H9 (cell line): ENCODE results near the gene GALNT9. TPM values are rescaled to one million over a fixed set of nuclear protein-coding genes. Genes with fewer than 3 reads are reported as not detected.

ENCODE experiments used
- DNase-seq: peaks from one replicate; pipeline ENCODE4 v3.0.0-alpha.2; 2017
- H2AFZ ChIP-seq: one replicate; pipeline ENCODE4 v1.6.1; 2013; ENCODE audit warnings: mild to moderate bottlenecking, low read length, control low read depth, moderate library complexity
- H2AK5ac ChIP-seq: 2 replicates; pipeline ENCODE4 v1.6.1; 2013; ENCODE audit warnings: low read length, control low read depth, mixed read lengths; ENCODE audit not compliant: insufficient read length
- H2BK120ac ChIP-seq: one replicate; pipeline ENCODE4 v1.6.1; 2013; ENCODE audit warnings: low read depth, mild to moderate bottlenecking, low read length, control low read depth, inconsistent platforms; ENCODE audit not compliant: poor library complexity, severe bottlenecking
- H2BK12ac ChIP-seq: 2 replicates; pipeline ENCODE4 v1.6.1; 2013; ENCODE audit warnings: low read length, control low read depth, mixed read lengths, low read depth; ENCODE audit not compliant: insufficient read length
- H2BK15ac ChIP-seq: 2 replicates; pipeline ENCODE4 v1.6.1; 2013; ENCODE audit warnings: low read depth, low read length, control low read depth
- H2BK20ac ChIP-seq: one replicate; pipeline ENCODE4 v1.6.1; 2013; ENCODE audit warnings: low read depth, mild to moderate bottlenecking, low read length, control low read depth, inconsistent platforms; ENCODE audit not compliant: poor library complexity, severe bottlenecking
- H2BK5ac ChIP-seq: 2 replicates; pipeline ENCODE4 v1.6.1; 2013; ENCODE audit warnings: low read length, control low read depth, mixed read lengths; ENCODE audit not compliant: insufficient read length
- H3K14ac ChIP-seq: 2 replicates; pipeline ENCODE4 v1.6.1; 2013; ENCODE audit warnings: low read length, control low read depth; ENCODE audit not compliant: insufficient read depth
- H3K18ac ChIP-seq: 2 replicates; pipeline ENCODE4 v1.6.1; 2013; ENCODE audit warnings: low read depth, mild to moderate bottlenecking, mixed read lengths, low read length, control low read depth; ENCODE audit not compliant: insufficient read length
- H3K23ac ChIP-seq: 2 replicates; pipeline ENCODE4 v1.6.1; 2013; ENCODE audit warnings: low read length, control low read depth, mixed read lengths, low read depth; ENCODE audit not compliant: insufficient read length
- H3K23me2 ChIP-seq: 2 replicates; pipeline ENCODE4 v1.6.1; 2013; ENCODE audit warnings: low read depth, mild to moderate bottlenecking, mixed read lengths, low read length, control low read depth; ENCODE audit not compliant: insufficient read length, poor library complexity, severe bottlenecking
- H3K27ac ChIP-seq: 2 replicates; pipeline ENCODE4 v1.5.1; 2013; ENCODE audit warnings: low read length, control low read depth, mixed read lengths, low read depth; ENCODE audit not compliant: insufficient read length
- H3K27me3 ChIP-seq: 2 replicates; pipeline ENCODE4 v1.6.1; 2013; ENCODE audit warnings: low read length, control low read depth, inconsistent platforms; ENCODE audit not compliant: insufficient read depth
- H3K4ac ChIP-seq: 2 replicates; pipeline ENCODE4 v1.6.1; 2013; ENCODE audit warnings: low read depth, mild to moderate bottlenecking, control low read depth, inconsistent platforms, low read length, moderate library complexity
- H3K4me1 ChIP-seq: 2 replicates; pipeline ENCODE4 v1.6.1; 2013; ENCODE audit warnings: low read length, control low read depth, inconsistent platforms; ENCODE audit not compliant: insufficient read depth
- H3K4me2 ChIP-seq: 2 replicates; pipeline ENCODE4 v1.6.1; 2013; ENCODE audit warnings: low read length, control low read depth, mixed read lengths; ENCODE audit not compliant: insufficient read length, insufficient read depth
- H3K56ac ChIP-seq: 2 replicates; pipeline ENCODE4 v1.6.1; 2013; ENCODE audit warnings: low read depth, mild to moderate bottlenecking, mixed read lengths, low read length, control low read depth; ENCODE audit not compliant: insufficient read length
- H3K79me1 ChIP-seq: 2 replicates; pipeline ENCODE4 v1.6.1; 2013; ENCODE audit warnings: low read depth, mild to moderate bottlenecking, moderate library complexity, low read length, control low read depth, inconsistent platforms; ENCODE audit not compliant: insufficient read depth, poor library complexity, severe bottlenecking
- H3K79me2 ChIP-seq: 2 replicates; pipeline ENCODE4 v1.6.1; 2013; ENCODE audit warnings: low read length, control low read depth, inconsistent platforms; ENCODE audit not compliant: insufficient read depth
- H3K9ac ChIP-seq: 2 replicates; pipeline ENCODE4 v1.6.1; 2013; ENCODE audit warnings: low read length, control low read depth, mixed read lengths; ENCODE audit not compliant: insufficient read length; ENCODE audit errors: extremely low read depth
- H3K9me3 ChIP-seq: one replicate; pipeline ENCODE4 v1.6.1; 2013; ENCODE audit warnings: low read depth, low read length, inconsistent platforms; ENCODE audit not compliant: control insufficient read depth
- H3T11ph ChIP-seq: one replicate; pipeline ENCODE4 v1.6.1; 2013; ENCODE audit warnings: mild to moderate bottlenecking, low read length, control low read depth, inconsistent platforms
- H4K20me1 ChIP-seq: one replicate; pipeline ENCODE4 v1.6.1; 2013; ENCODE audit not compliant: control insufficient read depth, insufficient read length, insufficient read depth
- H4K5ac ChIP-seq: 2 replicates; pipeline ENCODE4 v1.6.1; 2013; ENCODE audit warnings: low read depth, mild to moderate bottlenecking, mixed read lengths, low read length, control low read depth; ENCODE audit not compliant: insufficient read length
- H4K8ac ChIP-seq: replicated peaks from 2 replicates; pipeline ENCODE4 v1.6.1; 2013; ENCODE audit warnings: low read length, control low read depth, mixed read lengths, low read depth; ENCODE audit not compliant: insufficient read length
- H4K91ac ChIP-seq: 2 replicates; pipeline ENCODE4 v1.6.1; 2013; ENCODE audit warnings: low read depth, mild to moderate bottlenecking, moderate library complexity, mixed read lengths, low read length, control low read depth; ENCODE audit not compliant: insufficient read length
- H3K27ac Mint-ChIP-seq, 3 experiments: 2 replicates in 2 of 3; 3 replicates in 1 of 3; pipeline ENCODE4 v1.8.0; 2020 to 2021; ENCODE audit warnings: mixed read lengths in 3 of 3, mild to moderate bottlenecking in 1 of 3, moderate library complexity in 1 of 3
- H3K27me3 Mint-ChIP-seq: 2 replicates; pipeline ENCODE4 v1.8.0; 2021; ENCODE audit warnings: low read depth, mild to moderate bottlenecking, moderate library complexity, mixed read lengths
- H3K36me3 Mint-ChIP-seq, 3 experiments: 2 replicates in 2 of 3; 3 replicates in 1 of 3; pipeline ENCODE4 v1.8.0; 2020 to 2021; ENCODE audit warnings: low read depth in 3 of 3, mixed read lengths in 3 of 3; ENCODE audit not compliant: insufficient read depth in 1 of 3
- H3K4me1 Mint-ChIP-seq, 2 experiments: 2 replicates each; pipeline ENCODE4 v1.8.0; 2020; ENCODE audit warnings: mixed read lengths in 2 of 2
- H3K4me3 Mint-ChIP-seq, 2 experiments: 2 replicates in 1 of 2; 3 replicates in 1 of 2; pipeline ENCODE4 v1.8.0; 2020 to 2021; ENCODE audit warnings: mild to moderate bottlenecking in 2 of 2, mixed read lengths in 2 of 2, moderate library complexity in 1 of 2
- H3K9me3 Mint-ChIP-seq, 2 experiments: 2 replicates in 1 of 2; 3 replicates in 1 of 2; pipeline ENCODE4 v1.8.0; 2020; ENCODE audit warnings: mild to moderate bottlenecking in 2 of 2, mixed read lengths in 2 of 2, moderate library complexity in 1 of 2
- CTCF ChIP-seq: fragments of 200-600 bp; sonication (generic); conservative IDR thresholded peaks from 3 replicates; pipeline ENCODE4 v1.8.0; 2021; ENCODE audit warnings: antibody characterized with exemption, mild to moderate bottlenecking
- WGBS: extraction: QIAGEN DNeasy Blood & Tissue Kit; methylation state at CpG from one replicate; pipeline ENCODE4 v1.1.7; 2013; ENCODE audit warnings: missing lambda C conversion rate, low lambda C conversion rate, mixed read lengths; ENCODE audit not compliant: insufficient read length; ENCODE audit errors: extremely low coverage; 5-methylcytosine and 5-hydroxymethylcytosine counted together
- total RNA-seq: library from RNA; stranded (reverse); gene quantifications from 2 replicates; pipeline ENCODE4 v1.2.1, GENCODE V29; 2021

Gene GALNT9
- total RNA-seq, 1 experiment from 2014 or later = 0.35 TPM

- H3K4me3 Mint-ChIP-seq = no peak overlapping the region
- peaks cover 28% of the 10 kb centered on the region; the same call in 1 of the 2 replicates for H3K27me3 ChIP-seq
- no peak overlapping the region for H3K9ac ChIP-seq
- H4K91ac ChIP-seq = no peak overlapping the region
- no peak overlapping the region for H3K18ac ChIP-seq
- H3T11ph ChIP-seq = no peak overlapping the region
- H2BK12ac ChIP-seq = no peak overlapping the region
- no peak overlapping the region for H4K5ac ChIP-seq
- H3K56ac ChIP-seq = no peak overlapping the region
- no peaks in the 10 kb centered on the region for H3K9me3 ChIP-seq
- H2BK20ac ChIP-seq = no peak overlapping the region
- H3K9me3 Mint-ChIP-seq = peaks cover 0 to 10% of the 10 kb centered on the region in 2 experiments; a peak in 3 of 5 replicates
- no peak overlapping the region for H3K27ac ChIP-seq
- no peak overlapping the region for H2BK5ac ChIP-seq
- peaks cover 89% of the 10 kb centered on the region for H3K27me3 Mint-ChIP-seq
- H3K4me1 Mint-ChIP-seq = peaks cover 2 to 3% of the 10 kb centered on the region in 2 experiments; a peak in 3 of 4 replicates
- peaks cover 2% of the 10 kb centered on the region for H3K23me2 ChIP-seq
- peaks cover 2% of the 10 kb centered on the region for H4K20me1 ChIP-seq
- H3K79me1 ChIP-seq = no peaks in the 10 kb centered on the region
- H3K79me2 ChIP-seq = no peaks in the 10 kb centered on the region
- no peak overlapping the region for H3K4ac ChIP-seq
- no peak for TF ChIP-seq CTCF
- H3K4me2 ChIP-seq = no peak overlapping the region
- WGBS = no CpG with 5 or more reads among the region's 13 CpGs
- no peak overlapping the region for H2BK120ac ChIP-seq
- H3K4me1 ChIP-seq = no peaks in the 10 kb centered on the region
- H3K36me3 Mint-ChIP-seq = no peaks in the 10 kb centered on the region
- no peak overlapping the region for H3K14ac ChIP-seq
- H2BK15ac ChIP-seq = no peak overlapping the region
- DNase-seq = no peak
- H2AFZ ChIP-seq = no peak overlapping the region
- no peak overlapping the region for H2AK5ac ChIP-seq
- no peak overlapping the region for H3K27ac Mint-ChIP-seq
- no peak overlapping the region for H3K23ac ChIP-seq
- H4K8ac ChIP-seq = no peak overlapping the region
These were observed 3.9 kb upstream of the GALNT9 start for GRCh38 chr12:132333273-132333672.
